ENCODE measurements around the gene ZNF726. TPM values are rescaled to one million over a fixed set of nuclear protein-coding genes. Genes with fewer than 3 reads are reported as not detected.

ZNF726 gene
- total RNA-seq, 1 experiment from 2014 or later = 0.11 TPM

DNA sequence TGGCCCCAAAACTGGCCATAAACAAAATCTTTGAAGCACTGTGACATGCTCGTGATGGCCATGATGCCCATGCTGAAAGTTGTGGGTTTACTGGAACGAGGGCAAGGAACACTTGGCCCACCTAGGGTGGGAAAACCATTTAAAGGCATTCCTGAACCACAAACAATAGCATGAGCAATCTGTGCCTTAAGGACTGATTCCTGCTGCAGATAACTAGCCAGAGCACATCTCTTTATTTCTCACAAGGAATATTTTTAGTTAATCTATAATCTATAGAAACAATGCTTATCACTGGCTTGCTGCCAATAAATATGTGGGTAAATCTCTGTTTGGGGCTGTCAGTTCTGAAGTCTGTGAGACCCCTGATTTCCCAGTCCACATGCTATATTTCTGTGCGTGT, 10.3 kb upstream of the ZNF726 start:
- Histone ChIP-seq H2BK120ac (ENCODE audit: low read depth, low read length, poor library complexity, severe bottlenecking) (no peak overlapping the region), H4K8ac (replicated peaks; ENCODE audit: insufficient read length, low read depth, low read length) (no peak overlapping the region), H3K79me1 (ENCODE audit: insufficient read depth, low read depth, low read length, poor library complexity, severe bottlenecking) (no peaks in the 10 kb centered on the region), H3K4me2 (ENCODE audit: insufficient read depth, insufficient read length, low read length) (no peak overlapping the region), H4K5ac (ENCODE audit: insufficient read length, low read depth, low read length) (no peak overlapping the region), H3K4ac (ENCODE audit: low read depth, low read length) (no peak overlapping the region), H2BK20ac (ENCODE audit: low read depth, low read length, poor library complexity, severe bottlenecking) (no peak overlapping the region), H3K14ac (ENCODE audit: insufficient read depth, low read length) (no peak overlapping the region), H3T11ph (ENCODE audit: low read length) (no peak overlapping the region), H3K79me2 (ENCODE audit: insufficient read depth, low read length) (no peaks in the 10 kb centered on the region), H3K27me3 (ENCODE audit: insufficient read depth, low read length) (no peaks in the 10 kb centered on the region), H2AK5ac (ENCODE audit: insufficient read length, low read length) (no peak overlapping the region), H3K9me3 (ENCODE audit: control insufficient read depth, low read depth, low read length) (peaks cover 97% of the 10 kb centered on the region), H2BK15ac (ENCODE audit: low read depth, low read length) (no peak overlapping the region), H3K56ac (ENCODE audit: insufficient read length, low read depth, low read length) (no peak overlapping the region), H3K4me1 (ENCODE audit: insufficient read depth, low read length) (no peaks in the 10 kb centered on the region), H4K91ac (ENCODE audit: insufficient read length, low read depth, low read length) (no peak overlapping the region), H3K9ac (ENCODE audit: extremely low read depth, insufficient read length, low read length) (no peak overlapping the region), H2BK5ac (ENCODE audit: insufficient read length, low read length) (no peak overlapping the region), H3K23me2 (ENCODE audit: insufficient read length, low read depth, low read length, poor library complexity, severe bottlenecking) (no peaks in the 10 kb centered on the region), H3K18ac (ENCODE audit: insufficient read length, low read depth, low read length) (no peak overlapping the region), H3K23ac (ENCODE audit: insufficient read length, low read depth, low read length) (no peak overlapping the region), H2AFZ (ENCODE audit: low read length) (no peak overlapping the region), H2BK12ac (ENCODE audit: insufficient read length, low read depth, low read length) (no peak overlapping the region), H3K27ac (ENCODE audit: insufficient read length, low read depth, low read length) (no peak overlapping the region), H4K20me1 (ENCODE audit: control insufficient read depth, insufficient read depth, insufficient read length) (no peaks in the 10 kb centered on the region)
- no peak overlapping the region for H3K27ac Mint-ChIP-seq
- H3K36me3 Mint-ChIP-seq (ENCODE audit: insufficient read depth in 1 of 3, low read depth in 3 of 3) = peaks cover 0 to 28% (median 4%) of the 10 kb centered on the region in 3 experiments; a peak in 5 of 7 replicates
- no peak for DNase-seq
- TF ChIP-seq, protein P1, sequence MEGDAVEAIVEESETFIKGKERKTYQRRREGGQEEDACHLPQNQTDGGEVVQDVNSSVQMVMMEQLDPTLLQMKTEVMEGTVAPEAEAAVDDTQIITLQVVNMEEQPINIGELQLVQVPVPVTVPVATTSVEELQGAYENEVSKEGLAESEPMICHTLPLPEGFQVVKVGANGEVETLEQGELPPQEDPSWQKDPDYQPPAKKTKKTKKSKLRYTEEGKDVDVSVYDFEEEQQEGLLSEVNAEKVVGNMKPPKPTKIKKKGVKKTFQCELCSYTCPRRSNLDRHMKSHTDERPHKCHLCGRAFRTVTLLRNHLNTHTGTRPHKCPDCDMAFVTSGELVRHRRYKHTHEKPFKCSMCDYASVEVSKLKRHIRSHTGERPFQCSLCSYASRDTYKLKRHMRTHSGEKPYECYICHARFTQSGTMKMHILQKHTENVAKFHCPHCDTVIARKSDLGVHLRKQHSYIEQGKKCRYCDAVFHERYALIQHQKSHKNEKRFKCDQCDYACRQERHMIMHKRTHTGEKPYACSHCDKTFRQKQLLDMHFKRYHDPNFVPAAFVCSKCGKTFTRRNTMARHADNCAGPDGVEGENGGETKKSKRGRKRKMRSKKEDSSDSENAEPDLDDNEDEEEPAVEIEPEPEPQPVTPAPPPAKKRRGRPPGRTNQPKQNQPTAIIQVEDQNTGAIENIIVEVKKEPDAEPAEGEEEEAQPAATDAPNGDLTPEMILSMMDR (conservative IDR thresholded peaks at IDR 0.05) = no peak
- H3K9me3 Mint-ChIP-seq = peaks cover 95 to 96% of the 10 kb centered on the region in 2 experiments
- no peaks in the 10 kb centered on the region for H3K4me1 Mint-ChIP-seq
- H3K4me3 Mint-ChIP-seq = no peak overlapping the region
- H3K27me3 Mint-ChIP-seq (ENCODE audit: low read depth) = peaks cover 3% of the 10 kb centered on the region; the same call in 1 of the 2 replicates
- no CpG with 5 or more reads among the region's 3 CpGs for WGBS (ENCODE audit: extremely low coverage, insufficient read length, low lambda C conversion rate)
